MCF 10A (cell line): ENCODE data around the gene UVRAG. TPM values are rescaled to one million over a fixed set of nuclear protein-coding genes. Genes with fewer than 3 reads are reported as not detected.

Experiments
- BruUV-seq: library from RNA; stranded (reverse); fragments of 400-500 nt; replicated peaks from 2 replicates; lab custom pipeline; 2021; lab: Mats Ljungman, UMichigan
- CTCF ChIA-PET: fragments of 300-600 bp; sonication (Branson Sonifier 250); formaldehyde crosslinking; extraction: SDS; loops from one replicate; lab custom pipeline; 2021; ENCODE audit warnings: antibody characterized with exemption, inconsistent platforms; lab: Yijun Ruan, JAX
- POLR2A ChIA-PET: fragments of 300-600, 350-650 bp; sonication (Branson Sonifier 250); formaldehyde crosslinking; extraction: SDS; loops from one replicate; lab custom pipeline; 2020; ENCODE audit warnings: antibody characterized with exemption, inconsistent platforms; lab: Yijun Ruan, JAX
- DNase-seq: peaks from one replicate; pipeline ENCODE4 v3.0.0-alpha.2; 2018; ENCODE audit not compliant: unreplicated experiment
- H3K27ac Mint-ChIP-seq: one replicate; pipeline ENCODE4 v1.8.0; 2022; ENCODE audit warnings: mild to moderate bottlenecking, low read depth, mixed read lengths; ENCODE audit not compliant: unreplicated experiment
- H3K27me3 Mint-ChIP-seq: one replicate; pipeline ENCODE4 v1.8.0; 2022; ENCODE audit warnings: mixed read lengths; ENCODE audit not compliant: insufficient read depth, unreplicated experiment
- H3K36me3 Mint-ChIP-seq: one replicate; pipeline ENCODE4 v1.8.0; 2022; ENCODE audit warnings: mild to moderate bottlenecking, moderate library complexity, mixed read lengths; ENCODE audit not compliant: insufficient read depth, unreplicated experiment
- H3K4me1 Mint-ChIP-seq: one replicate; pipeline ENCODE4 v1.8.0; 2022; ENCODE audit warnings: mixed read lengths; ENCODE audit not compliant: insufficient read depth, unreplicated experiment
- H3K4me3 Mint-ChIP-seq: one replicate; pipeline ENCODE4 v1.8.0; 2022; ENCODE audit warnings: mild to moderate bottlenecking, moderate library complexity, mixed read lengths; ENCODE audit not compliant: unreplicated experiment
- H3K9me3 Mint-ChIP-seq: one replicate; pipeline ENCODE4 v1.8.0; 2022; ENCODE audit warnings: mixed read lengths; ENCODE audit not compliant: unreplicated experiment
- intact Hi-C: fragments of 100-400 bp; cut with micrococcal nuclease; formaldehyde crosslinking; loops from 2 replicates; pipeline ENCODE4 v1.14.1; 2022
- total RNA-seq: library from RNA; stranded (reverse); gene quantifications from 2 replicates; pipeline ENCODE4 v1.2.3, GENCODE V29; 2022
- TF ChIP-seq, protein P1 (sequence below): fragments of 200-600 bp; IDR thresholded peaks from one replicate; pipeline ENCODE4 v1.8.0; 2022; ENCODE audit warnings: antibody characterized with exemption, mild to moderate bottlenecking; ENCODE audit not compliant: unreplicated experiment

The UVRAG gene
- total RNA-seq, 1 experiment from 2014 or later = 12.4 TPM

GRCh38 chr11:75986966-75987365 is 172.0 kb downstream of the UVRAG start:
- Mint-ChIP-seq H3K27me3 (no peaks in the 10 kb centered on the region), H3K36me3 (peaks cover 7% of the 10 kb centered on the region), H3K27ac (no peak overlapping the region), H3K4me3 (no peak overlapping the region), H3K4me1 (peaks cover 8% of the 10 kb centered on the region), H3K9me3 (no peaks in the 10 kb centered on the region)
- intact Hi-C loops = no loop called here
- CTCF ChIA-PET = no interaction called here
- TF ChIP-seq, protein P1, sequence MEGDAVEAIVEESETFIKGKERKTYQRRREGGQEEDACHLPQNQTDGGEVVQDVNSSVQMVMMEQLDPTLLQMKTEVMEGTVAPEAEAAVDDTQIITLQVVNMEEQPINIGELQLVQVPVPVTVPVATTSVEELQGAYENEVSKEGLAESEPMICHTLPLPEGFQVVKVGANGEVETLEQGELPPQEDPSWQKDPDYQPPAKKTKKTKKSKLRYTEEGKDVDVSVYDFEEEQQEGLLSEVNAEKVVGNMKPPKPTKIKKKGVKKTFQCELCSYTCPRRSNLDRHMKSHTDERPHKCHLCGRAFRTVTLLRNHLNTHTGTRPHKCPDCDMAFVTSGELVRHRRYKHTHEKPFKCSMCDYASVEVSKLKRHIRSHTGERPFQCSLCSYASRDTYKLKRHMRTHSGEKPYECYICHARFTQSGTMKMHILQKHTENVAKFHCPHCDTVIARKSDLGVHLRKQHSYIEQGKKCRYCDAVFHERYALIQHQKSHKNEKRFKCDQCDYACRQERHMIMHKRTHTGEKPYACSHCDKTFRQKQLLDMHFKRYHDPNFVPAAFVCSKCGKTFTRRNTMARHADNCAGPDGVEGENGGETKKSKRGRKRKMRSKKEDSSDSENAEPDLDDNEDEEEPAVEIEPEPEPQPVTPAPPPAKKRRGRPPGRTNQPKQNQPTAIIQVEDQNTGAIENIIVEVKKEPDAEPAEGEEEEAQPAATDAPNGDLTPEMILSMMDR = no peak
- POLR2A ChIA-PET = no interaction called here
- no TSS peak for BruUV-seq
- DNase-seq = no peak

GRCh38 chr11:75993126-75993525 is 178.1 kb downstream of the UVRAG start:
- TF ChIP-seq, protein P1 = no peak
- H3K27me3 Mint-ChIP-seq = no peaks in the 10 kb centered on the region
- H3K27ac Mint-ChIP-seq = no peak overlapping the region

GRCh38 chr11:75994616-75995015 is 179.6 kb downstream of the UVRAG start:
- H3K36me3 Mint-ChIP-seq = no peaks in the 10 kb centered on the region

More at GRCh38 chr11:75993126-75993525, 178.1 kb downstream of the UVRAG start:
- Mint-ChIP-seq H3K4me3 (no peak overlapping the region), H3K36me3 (no peaks in the 10 kb centered on the region), H3K4me1 (no peaks in the 10 kb centered on the region), H3K9me3 (no peaks in the 10 kb centered on the region)
- BruUV-seq = no TSS peak
- no peak for DNase-seq
- CTCF ChIA-PET = interaction anchor here (0.6 to 1.0 kb wide), 2 partner anchors 11 to 14 kb away, joined by 3 read pairs; no protein-coding TSS in a partner anchor
- POLR2A ChIA-PET = no interaction called here
- intact Hi-C loops = no loop called here

DNA sequence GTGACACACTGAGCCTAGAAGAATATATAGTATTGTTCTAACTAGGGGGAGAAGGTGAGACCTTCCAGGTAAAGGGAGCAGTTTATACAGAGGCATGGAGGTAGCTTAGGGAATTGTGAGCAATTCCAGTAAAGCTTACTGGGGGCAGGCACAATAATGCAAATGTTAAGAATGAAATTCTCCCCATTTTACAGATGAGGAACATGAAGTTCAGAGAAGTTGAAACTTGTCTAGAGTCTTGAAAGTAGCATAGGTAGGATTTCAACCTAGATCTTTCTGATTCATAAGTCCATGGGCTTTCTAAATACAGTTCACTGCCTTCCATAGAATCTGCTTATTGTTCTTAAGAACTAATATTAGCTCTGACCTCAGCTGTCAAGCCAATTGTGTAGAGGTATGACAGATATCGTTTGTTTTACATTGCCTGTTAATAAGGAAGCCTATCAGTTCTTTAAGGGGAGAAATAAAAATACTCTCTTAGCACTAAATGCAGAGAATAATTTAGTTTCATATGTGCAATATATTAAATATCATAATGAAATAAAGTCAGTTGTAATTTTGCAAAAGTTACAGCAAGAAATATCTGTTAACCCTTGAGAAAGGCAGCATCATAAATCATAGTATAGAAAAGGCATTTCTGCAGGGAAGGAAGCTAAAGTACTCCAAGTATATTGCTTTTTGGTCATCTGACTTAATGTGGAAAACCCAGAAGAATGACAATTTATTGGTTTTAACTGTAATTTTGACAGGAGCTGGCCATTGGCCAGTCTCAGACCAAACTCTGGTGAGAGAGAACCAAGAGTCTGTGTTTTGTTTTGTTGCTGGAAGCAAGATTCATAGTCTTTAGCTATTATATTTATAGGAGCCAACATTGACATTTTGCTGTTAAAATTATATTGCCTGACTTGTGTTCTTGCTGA is 181.8 kb downstream of the UVRAG start:
- intact Hi-C loops = no loop called here
- ChIA-PET CTCF (no interaction called here), POLR2A (no interaction called here)
- Mint-ChIP-seq H3K27me3 (no peaks in the 10 kb centered on the region), H3K9me3 (peaks cover 7% of the 10 kb centered on the region), H3K4me3 (no peak overlapping the region), H3K36me3 (no peaks in the 10 kb centered on the region), H3K4me1 (no peaks in the 10 kb centered on the region), H3K27ac (no peak overlapping the region)
- no TSS peak for BruUV-seq
- TF ChIP-seq, protein P1 = no peak
- no peak for DNase-seq

More at GRCh38 chr11:75994616-75995015, 179.6 kb downstream of the UVRAG start:
- Mint-ChIP-seq H3K27ac (no peak overlapping the region), H3K4me3 (no peak overlapping the region), H3K9me3 (no peaks in the 10 kb centered on the region), H3K27me3 (no peaks in the 10 kb centered on the region), H3K4me1 (no peaks in the 10 kb centered on the region)
- ChIA-PET POLR2A (interaction anchor here (1.4 kb wide), 1 partner anchor 13 kb away, joined by 5 read pairs; no protein-coding TSS in a partner anchor), CTCF (interaction anchor here (0.6 to 0.7 kb wide), 4 partner anchors 275 to 617 kb away, joined by 3 to 4 read pairs (median 4); no protein-coding TSS in a partner anchor)
- intact Hi-C loops = no loop called here
- TF ChIP-seq, protein P1 = no peak
- no TSS peak for BruUV-seq
- DNase-seq = no peak
